GM12873 (cell line): ENCODE measurements around the gene SNX19.

Source experiments
- TF ChIP-seq, protein P1 (sequence below): IDR thresholded peaks from 2 replicates; pipeline ENCODE4 v1.5.1; 2012; ENCODE audit warnings: low read depth, mild to moderate bottlenecking, moderate library complexity, low read length, control low read depth; ENCODE audit not compliant: insufficient read depth; ENCODE audit errors: missing control alignments

SNX19 gene

DNA sequence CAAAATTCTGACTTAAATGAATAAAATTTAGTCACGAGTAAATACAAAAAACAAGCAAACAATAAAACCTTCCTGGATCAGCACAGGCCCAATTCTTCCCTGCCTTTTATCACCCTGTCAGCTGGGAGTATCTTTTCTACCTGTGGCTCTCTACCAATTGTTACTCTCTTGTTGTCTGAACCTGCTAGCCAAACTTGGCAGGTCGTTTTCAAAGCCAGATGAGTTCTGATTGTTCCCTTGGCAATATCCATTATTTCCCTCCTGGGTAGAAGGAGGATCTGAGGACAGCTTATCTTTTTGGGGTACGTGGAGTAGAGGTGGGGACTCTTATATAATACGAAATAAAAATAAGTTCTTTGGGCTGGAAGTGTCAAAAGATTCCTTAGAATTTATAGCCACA lies 40.2 kb downstream of the SNX19 start:
- TF ChIP-seq, protein P1, sequence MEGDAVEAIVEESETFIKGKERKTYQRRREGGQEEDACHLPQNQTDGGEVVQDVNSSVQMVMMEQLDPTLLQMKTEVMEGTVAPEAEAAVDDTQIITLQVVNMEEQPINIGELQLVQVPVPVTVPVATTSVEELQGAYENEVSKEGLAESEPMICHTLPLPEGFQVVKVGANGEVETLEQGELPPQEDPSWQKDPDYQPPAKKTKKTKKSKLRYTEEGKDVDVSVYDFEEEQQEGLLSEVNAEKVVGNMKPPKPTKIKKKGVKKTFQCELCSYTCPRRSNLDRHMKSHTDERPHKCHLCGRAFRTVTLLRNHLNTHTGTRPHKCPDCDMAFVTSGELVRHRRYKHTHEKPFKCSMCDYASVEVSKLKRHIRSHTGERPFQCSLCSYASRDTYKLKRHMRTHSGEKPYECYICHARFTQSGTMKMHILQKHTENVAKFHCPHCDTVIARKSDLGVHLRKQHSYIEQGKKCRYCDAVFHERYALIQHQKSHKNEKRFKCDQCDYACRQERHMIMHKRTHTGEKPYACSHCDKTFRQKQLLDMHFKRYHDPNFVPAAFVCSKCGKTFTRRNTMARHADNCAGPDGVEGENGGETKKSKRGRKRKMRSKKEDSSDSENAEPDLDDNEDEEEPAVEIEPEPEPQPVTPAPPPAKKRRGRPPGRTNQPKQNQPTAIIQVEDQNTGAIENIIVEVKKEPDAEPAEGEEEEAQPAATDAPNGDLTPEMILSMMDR = no peak

- TF ChIP-seq, protein P1 = no peak
These were observed 41.2 kb downstream of the SNX19 start for GRCh38 chr11:130874955-130875531.

GRCh38 chr11:130874396-130874795 lies 41.9 kb downstream of the SNX19 start:
- TF ChIP-seq, protein P1 = no peak

DNA sequence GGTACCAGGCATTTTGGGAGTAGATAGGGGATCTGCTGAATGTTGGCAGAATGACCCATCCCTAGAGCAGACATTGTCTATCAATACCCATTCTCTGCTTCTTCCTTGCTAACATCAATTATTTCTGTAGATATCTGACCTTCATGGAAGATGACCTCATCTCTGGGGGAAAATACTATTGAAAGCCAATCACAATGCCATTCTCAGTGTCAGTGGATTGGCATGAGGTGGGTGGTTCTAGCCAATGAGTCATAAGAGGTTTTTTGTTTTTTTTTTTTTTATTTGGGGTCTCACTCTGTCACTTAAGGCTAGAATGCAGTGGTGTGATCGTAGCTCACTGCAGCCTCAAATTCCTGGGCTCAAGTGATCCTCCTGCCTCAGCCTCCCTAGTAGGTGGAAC lies 42.5 kb downstream of the SNX19 start:
- TF ChIP-seq, protein P1 = no peak

- TF ChIP-seq, protein P1 = no peak
These were observed 43.3 kb downstream of the SNX19 start for GRCh38 chr11:130872981-130873380.

GRCh38 chr11:130872513-130872912 lies 43.8 kb downstream of the SNX19 start:
- TF ChIP-seq, protein P1 = no peak

GRCh38 chr11:130872102-130872501 lies 44.2 kb downstream of the SNX19 start:
- TF ChIP-seq, protein P1 = no peak
